DMS153 treated with DMSO at 0.1 percent for 48 hours (cell line): ENCODE results near the gene GPR55.
"Not testable (repeated sequence)": the region's sequence is repeated elsewhere in the genome, so short reads cannot be mapped to it uniquely, and the experiment has no call there.

Source experiments
- DNase-seq: peaks from one replicate; lab custom pipeline; 2025; ENCODE audit not compliant: unreplicated experiment; lab: John Stamatoyannopoulos, UW

GPR55 gene

DNA sequence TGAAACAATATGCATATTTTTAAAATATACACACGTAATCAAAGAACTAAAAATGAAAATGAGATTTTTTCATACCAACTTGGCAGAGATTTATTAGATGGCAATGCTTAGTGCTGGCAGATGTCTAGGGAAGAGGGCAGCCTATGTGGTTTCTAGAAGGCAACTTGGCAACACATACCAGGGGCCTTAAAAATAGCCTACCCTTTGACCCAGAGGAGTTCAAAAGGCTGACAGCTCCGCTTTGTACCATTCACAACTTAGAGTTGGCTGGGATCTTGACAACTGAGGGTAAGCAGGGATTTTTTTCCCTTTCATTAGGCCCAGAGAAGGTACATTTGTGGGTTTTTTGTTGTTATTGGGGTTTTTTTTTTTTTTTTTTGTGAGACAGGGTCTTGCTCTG, 26.4 kb upstream of the GPR55 start:
- no peak for DNase-seq

DNA sequence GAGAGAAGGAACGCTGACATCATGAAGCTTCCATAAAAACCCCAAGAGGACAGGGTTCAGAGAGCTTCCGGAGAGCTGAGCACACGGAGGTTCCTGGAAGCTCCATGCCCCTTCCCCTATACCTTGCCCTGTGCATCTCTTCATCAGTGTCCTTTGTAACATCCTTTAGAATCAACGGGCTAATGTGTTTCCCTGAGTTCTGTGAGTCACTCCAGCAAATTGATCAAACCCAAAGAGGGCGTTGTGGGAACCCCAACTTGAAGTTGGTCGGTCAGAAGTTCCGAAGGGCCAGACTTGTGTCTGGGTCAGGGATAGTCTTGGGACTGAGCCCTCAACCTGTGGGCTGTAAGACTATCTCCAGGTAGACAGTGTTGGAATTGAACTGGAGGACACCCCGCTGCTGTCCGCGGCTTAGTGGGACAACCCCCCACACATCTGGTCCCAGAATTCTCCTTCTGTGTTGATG, 25.9 kb upstream of the GPR55 start:
- DNase-seq, result no peak

DNA sequence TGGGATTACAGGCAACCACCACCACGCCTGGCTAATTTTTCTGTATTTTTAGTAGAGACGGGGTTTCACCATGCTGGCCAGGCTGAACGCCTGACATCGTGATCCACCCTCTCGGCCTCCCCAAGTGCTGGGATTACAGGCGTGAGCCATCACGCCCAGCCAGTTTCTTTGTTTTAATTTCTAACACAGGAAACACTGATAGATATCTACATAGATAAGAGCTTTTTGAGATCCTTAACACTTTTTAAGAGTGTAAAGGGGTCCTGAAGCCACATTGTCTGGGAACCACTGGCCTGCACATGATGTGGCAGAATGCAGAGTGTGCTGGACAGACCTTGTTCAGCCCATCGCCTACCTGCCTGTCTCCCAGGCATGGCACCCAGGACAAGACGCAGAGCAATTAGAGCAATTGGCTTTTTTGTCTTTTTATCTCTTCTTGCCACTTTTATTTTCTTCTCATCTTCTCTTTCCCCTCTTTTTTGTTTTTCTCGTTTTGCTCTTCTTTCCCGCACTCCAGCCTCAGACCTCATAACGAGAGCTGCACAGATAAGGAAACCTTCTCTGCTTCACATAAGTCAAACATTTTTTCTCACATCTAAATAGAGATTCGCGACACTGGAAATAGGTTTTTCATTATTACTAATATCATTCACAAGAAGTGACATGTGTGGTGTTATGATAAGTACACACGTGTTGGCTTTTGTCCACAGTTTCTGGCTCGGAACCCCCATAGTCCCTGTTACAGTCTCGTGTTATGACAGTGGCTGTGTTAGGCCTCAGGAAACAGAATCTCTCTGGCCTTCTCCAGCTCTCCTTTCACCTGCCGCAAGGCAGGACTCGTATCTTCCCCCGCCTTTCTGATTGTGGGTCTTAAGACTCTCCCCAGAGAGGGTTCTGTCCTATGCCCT, 25.2 kb upstream of the GPR55 start:
- DNase-seq, result no peak

DNA sequence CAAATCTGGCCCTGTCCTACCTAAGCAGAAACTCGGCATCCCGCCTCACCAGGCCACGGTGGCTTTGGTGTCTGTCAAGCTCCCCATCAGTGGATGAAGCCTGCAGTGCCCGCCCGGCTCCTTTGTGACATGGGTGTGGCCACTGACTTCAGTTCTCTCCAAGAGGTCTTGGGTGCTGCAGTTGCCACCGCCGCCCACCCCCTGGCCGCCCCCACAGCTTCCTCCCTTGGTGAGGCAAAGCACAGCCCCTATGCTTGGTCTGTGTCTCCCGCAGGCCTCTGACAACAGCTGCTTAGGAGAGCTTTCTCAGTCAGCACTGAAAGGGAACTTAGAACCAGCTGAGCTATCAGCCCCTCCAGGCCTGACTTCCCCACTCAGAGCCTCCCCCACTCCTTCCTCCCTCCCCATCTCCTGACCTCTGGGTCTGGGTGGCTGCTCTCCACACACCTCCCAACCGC, 22.9 kb upstream of the GPR55 start:
- DNase-seq, result no peak

DNA sequence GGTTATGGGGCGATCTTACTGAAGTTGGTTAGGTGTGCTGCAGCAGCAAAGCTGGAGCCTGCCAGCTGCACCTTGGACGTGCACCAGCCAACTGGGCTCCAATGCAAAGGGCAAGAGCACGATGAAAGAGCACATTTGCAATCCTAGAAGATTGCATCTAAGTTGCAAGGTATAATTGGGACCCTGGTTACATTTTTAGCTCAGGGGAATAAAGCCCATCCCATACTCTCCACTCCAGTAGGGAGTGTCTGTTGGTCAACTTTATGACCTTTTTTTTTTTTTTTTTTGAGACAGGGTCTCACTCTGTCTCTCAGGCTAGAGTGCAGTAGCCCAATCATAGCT, 22.2 kb upstream of the GPR55 start:
- DNase-seq, result no peak

DNA sequence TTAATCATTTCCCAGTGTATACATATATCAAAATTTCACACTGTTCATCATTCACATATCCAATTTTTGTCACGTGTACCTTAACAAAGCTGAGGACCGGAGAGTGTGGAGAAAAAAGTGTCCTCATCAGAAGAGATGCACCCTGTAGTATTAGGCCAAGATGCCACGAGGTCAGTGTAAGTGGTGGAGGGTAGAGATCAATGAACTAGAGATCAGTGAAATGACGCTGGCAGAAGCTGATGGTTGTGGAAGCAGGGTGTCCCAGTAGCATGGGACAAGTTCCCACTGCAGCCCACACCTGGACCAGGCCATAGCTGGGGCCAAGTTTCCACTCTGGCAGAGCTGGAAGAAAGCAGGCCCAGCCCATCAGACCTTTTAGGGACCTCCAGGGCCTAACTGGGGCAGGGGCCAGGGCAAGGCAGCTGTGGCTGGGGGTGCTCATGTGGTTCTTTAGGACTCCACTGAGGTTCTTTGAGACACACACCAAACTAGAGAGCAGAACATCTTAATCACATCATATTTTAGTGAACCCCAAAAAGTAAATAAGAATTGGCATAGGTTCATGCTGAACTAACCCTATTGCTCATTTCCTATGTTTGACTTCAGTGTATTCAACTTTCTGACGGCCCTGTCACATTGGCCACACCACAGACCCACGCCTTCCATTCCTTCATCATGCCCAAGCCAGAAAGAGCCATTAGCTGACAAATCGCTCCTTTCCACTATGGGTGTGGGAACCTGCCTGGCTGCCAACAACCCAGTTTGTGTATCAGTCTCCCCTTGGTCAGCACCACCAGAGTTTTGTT, 21.6 kb upstream of the GPR55 start:
- DNase-seq, result no peak

DNA sequence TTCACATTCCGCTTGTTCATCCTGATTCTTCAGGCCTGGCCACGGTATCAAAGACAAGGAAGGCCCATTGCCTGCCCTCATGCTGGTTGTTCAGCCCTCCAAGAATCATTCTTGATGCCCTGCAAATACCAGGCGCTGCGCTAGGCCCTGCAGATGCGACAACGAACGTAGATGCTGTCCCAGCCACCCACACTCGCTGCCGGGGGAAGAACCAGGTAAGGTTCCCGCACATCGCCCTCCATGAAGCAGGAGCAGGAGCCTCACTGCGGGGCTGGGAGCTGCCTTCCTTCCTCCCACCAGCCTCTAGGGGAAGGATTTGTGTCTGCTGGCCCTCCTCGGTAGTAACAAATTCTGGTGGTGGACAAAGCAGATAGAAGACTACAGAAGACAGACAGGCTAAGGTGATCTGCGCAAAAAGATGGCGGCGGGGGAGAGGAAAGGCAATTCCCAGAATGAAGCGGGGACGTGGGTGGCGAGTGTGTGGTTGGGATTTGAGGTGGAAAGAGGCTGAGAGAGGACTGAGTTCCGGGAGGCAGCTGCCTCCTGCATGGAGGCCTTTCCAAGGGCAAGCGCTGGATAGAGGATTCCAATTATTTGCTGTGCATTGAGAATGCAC, 19.8 kb upstream of the GPR55 start:
- no peak for DNase-seq

DNA sequence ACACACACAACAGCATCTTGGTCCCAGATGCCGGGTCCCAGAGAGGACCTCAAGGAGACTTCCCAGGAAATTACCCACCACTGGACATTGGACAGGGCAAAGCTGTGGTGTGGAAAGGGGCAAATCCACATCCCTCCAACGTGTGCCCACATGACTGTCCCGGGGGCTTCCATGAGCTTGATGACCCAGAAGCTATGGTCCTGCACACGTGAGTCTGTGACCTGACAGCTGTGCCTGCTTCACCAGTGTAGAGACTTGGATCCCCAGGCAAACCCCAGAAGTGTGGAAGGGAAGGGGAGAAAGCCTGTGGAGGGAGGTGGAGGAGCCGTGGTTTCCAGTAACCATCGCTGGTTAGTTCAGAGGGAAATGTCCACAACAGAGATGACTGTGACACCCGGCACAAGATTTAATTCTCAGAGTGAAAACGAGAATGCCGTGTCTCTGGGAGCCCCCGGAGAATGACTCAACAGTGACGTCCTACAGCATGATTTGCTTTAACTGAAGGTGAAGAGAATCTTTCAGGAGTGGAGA, 19.1 kb upstream of the GPR55 start:
- DNase-seq, result no peak

DNA sequence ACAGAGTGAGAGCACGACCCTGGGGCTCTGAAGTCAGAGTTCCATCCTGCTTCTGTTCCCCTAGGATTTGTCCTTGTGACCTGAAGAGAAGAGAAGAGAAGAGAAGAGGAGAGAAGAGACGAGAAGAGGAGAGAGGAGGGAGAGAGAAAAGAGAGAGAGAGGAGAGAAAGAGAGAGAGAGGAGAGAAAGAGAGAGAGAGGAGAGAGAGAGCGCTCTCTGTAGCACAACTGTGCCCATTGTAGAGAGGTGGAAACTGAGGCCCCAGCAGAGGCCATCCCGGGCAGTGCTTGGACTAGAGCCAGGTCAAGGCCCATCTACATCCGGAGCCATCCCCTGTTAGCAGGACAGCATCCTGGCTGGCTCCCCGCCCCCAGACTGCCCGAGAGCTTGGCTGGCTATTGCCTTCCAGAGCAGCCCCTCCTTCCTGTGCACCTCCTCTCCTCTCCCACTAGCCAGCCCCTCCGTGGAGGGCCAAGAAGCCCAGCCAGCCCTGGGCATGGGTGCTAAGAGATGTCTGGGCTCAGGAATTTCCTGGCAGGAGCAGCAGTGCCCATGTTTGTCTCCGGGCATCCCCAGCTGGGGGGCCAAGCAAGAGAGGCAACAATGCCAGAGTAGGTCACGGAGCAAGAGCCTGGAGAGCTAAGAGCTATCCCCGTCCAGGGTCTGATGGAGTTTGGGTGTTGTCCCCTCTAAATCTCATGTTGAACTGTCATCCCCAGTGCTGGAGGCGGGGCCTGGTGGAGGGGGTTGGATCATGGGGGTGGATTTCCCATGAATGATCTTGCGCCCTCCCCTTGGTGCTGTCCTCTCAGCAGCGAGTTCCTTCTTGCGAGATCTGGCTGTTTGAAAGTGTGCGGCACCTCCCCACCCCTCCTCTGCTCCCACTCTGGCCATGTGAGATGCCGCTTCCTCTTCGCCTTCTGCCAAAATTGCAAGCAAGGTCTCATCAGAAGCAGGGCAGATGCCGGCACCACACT, 18.2 kb upstream of the GPR55 start:
- DNase-seq, result no peak

DNA sequence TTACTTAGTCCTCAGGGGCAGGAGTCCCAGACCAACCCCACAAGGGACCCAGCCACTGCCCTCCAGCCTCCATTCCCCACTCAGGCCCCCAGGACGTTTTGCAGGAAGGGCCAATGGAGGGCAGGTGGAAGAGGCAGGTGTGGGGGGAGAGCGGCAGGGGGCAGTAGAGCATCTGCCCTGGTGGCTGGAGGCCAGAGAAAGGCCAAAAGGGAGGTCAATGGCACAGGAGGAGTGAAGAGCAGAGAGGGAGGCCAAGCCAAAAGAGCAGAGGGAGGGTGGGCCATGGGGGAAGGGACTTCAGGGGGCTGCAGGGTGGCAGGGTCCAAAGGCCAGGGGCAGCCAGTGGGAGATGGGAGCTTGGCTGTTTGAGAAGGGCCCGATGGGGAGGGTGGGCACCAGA, 17.3 kb upstream of the GPR55 start:
- no peak for DNase-seq

DNA sequence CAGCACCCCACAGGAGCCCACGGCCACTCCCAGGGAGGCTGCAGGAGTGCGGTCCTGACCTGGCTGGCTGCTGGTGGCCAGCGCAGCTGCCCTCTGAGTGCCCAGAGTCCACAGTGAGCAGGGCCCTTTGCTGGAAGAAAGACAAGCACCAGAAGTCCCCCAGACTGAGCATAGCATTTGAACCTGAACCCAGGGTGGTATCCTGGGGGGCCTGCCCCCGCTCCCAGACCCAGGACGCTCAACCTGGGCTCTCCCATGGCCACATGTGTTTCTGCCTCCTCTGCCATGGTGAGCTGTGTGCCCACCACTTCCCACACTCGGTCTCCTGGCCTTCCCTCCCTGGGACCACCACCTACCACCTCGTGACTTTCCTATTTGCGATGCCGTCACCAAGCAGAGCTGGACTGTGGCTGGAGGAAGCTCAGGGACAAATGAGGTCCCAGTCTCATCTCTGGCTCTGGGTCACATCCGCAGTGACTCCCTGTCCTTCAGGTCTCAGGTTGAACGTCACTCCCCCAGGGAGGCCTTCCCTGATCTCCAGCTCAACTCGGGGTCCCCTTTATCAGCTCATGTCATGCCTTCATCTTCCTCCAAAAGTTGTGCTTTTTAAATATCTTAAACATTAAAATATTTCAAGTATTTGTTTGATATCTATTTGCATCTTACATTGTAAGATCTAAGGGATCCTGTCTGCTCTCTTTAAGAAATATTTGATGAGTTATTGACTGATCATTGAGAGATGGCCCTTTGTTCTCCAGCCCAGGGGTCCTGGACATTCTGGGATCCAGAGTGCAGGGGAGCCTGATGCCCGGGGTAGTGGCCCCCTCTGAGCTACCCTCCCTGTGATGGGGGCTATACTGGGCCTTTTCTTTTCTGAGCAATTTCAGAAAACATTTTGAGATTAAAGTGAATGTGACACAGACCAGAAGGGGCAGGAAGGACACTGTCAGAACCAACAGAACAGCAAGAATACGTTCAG, 16.4 kb upstream of the GPR55 start:
- no peak for DNase-seq

DNA sequence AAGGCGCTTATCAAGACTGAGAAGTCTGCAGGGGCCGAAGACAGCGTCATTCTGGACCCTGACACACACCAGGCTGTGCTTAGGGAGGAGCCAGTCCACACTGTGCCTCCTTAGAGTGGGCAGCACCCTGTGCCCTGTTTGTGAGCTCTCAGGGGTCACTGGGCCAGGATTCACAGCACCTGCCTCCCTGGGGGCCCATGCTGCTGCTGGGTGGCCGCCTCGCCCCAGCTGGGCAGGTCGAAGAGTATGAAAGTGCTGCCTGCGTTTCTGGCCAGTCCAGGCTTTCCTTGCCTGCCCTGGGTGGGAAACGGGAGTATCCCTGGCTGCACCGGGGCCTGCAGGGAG, 15.4 kb upstream of the GPR55 start:
- DNase-seq, result no peak

DNA sequence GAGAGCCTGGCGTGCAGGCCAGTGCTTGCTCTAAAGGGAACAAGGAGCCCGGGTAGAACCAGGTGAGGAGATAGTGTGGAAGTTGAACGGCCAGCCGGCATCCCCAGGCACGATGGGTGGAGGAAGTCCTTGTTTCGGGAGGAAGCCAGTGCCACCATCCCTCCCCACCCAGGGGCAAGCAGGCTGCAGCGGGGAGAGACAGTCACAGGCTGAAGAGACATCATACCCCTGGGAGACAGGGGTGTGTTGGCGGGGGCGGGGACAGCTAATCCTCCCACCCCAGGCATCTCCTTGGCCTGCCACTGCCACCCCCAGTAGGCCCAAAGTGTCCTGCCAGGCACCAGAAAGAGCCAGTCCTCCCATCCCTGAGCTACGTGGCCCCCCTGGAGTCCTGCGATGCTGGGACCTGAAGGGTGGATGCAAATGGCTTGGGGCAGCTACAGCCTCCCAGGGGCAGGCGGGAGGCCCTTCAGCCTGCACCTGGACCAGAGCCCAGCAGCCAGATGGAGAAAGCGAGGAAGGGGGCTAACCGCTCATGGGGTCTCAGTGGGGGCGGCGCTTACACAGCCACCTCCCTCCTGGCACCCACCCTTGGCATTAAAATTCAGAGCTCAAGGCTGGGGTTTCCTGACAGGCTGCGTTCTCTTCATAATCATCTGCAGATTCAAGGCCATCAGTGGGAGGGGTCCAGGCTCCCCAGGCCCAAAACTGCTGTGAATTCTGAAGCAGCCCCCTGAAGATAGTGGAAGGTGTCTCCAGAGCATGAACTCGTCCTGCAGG, 14.8 kb upstream of the GPR55 start:
- no peak for DNase-seq

DNA sequence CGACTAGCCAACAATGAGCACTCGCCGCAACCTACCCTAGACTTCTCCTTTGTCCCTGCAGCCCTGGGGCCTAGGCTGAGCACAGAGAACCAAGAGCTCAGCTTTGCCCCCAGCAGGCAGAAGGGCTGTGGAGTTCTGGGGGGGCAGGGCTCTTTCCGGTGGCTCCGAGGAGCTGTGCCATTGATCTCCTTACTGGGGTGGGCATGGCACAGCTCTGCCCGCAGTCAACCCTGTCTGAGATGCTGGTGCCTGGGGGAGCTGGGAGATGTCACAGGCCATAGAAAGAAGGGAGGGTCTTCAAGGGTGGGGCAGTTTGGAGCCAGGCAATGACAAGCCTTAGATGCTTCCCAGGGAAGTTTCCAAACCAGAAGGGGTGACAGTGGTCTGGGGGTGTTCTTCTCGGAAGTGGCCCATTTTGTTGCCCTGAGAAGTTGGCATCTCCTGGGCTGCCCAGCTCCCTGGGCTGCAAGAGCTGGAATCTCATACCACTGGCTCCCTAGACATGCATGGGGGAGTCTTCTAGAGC, 14.1 kb upstream of the GPR55 start:
- DNase-seq, result no peak

DNA sequence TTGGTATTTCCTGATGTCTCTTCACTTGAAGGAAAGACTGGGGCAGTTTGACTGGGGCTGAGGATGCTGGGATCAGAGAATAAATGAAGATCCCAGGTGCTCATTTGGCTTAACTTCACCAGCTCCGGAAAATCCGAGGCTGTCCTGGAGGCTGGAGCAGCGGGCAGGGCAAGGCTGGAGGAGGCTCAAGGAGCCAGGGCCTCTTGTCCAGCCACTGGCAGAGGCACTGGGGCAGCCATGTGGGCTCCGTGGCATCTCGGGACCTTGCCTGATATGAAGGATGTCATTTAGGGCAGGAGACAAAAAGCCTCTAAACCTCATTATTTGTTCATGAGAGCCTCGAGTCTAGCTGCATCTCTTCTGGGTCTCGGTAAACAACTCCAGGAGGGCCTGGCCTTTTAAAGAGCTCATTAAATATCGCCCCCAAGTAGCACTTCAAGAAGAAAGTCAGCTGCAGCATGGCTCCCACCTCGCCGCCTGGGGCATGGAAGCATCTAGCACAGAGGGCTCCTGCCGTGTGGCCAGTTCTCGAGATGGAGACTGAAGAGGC, 13.5 kb upstream of the GPR55 start:
- no peak for DNase-seq

DNA sequence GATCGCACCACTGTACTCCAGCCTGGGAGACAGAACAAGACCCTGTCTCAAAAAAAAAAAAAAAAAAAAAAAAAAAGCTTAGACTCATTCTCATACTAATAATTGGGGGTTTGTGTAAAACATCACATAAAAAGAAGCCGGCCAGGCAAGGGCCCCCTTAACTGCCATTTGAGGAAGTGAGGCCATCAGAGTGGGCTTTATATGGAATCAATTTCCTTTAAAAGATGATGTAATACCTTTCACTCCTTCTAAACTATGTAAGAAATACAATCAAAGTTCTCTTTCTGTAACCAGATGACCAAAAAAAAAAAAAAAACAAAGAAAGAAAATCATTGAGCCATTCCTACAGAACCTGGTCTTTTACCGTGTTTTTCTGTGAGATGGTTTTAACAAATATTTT, 13.1 kb upstream of the GPR55 start:
- DNase-seq, result no peak

DNA sequence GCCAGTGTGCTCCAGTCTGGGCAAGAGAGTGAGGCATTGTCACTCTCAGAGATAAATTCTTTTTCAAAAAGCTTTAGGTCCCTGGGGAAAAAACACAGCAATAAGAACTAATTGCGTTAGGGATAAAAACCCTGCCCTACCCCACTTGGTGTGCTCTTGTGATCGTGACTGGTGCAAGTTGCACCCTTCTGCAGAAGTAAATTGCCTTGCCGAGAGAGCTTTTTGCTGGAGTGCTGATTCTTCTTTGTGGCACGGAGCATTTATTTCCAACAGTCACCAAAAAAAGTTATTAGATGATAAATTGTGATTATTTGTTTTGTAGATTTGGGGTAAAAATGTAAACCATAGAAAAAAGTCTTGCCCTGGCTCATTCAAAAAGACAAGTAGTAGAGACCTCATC, 12.3 kb upstream of the GPR55 start:
- no peak for DNase-seq

DNA sequence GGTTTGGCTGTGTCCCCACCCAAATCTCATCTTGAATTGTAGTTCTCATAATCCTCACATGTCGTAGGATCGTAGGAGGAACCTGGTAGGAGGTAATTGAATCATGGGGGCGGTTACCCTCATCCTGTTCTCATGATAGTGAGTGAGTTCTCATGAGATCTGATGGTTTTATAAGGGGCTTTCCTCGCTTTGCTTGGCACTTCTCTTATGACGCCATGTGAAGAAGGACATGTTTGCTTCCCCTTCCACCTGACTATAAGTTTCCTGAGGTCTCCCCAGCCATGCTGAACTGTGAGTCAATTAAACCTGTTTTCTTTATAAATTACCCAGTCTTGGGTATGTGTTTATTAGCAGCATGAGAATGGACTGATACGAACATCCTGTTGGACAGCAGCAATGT, 11.2 kb upstream of the GPR55 start:
- DNase-seq, result not testable (repeated sequence)
